Gastroesophageal sphincter (tissue), 3 donors: ENCODE results near the gene KIF1A.

Experiments
- CTCF ChIP-seq, 4 experiments: fragments of 200-600 bp in 2 of 4; fragments of 450-650 bp in 2 of 4; sonication (generic) in 1 of 4; IDR thresholded peaks; one replicate each; pipeline ENCODE4 v1.5.1; 2017 to 2019; ENCODE audit warnings: antibody characterized with exemption in 4 of 4, mild to moderate bottlenecking in 2 of 4, moderate library complexity in 2 of 4
- EP300 ChIP-seq: sonication (generic); formaldehyde crosslinking; IDR thresholded peaks from one replicate; pipeline ENCODE4 v1.6.1; 2017; ENCODE audit warnings: antibody characterized with exemption, mild to moderate bottlenecking
- POLR2A ChIP-seq, 2 donors: fragments of 450-650 bp; IDR thresholded peaks; one replicate each; pipeline ENCODE4 v1.6.1; 2017; ENCODE audit warnings: antibody characterized with exemption in 2 of 2, mild to moderate bottlenecking in 2 of 2, moderate library complexity in 1 of 2
- POLR2AphosphoS5 ChIP-seq: sonication (generic); formaldehyde crosslinking; IDR thresholded peaks from one replicate; pipeline ENCODE4 v1.6.1; 2017; ENCODE audit warnings: antibody characterized with exemption

GRCh38 chr2:240727439-240727838 lies 92.6 kb downstream of the KIF1A start:
- TF ChIP-seq CTCF (IDR thresholded peaks at IDR 0.05) (no peak), POLR2AphosphoS5 (no peak), EP300 (no peak), POLR2A (IDR thresholded peaks at IDR 0.05) (no peak)
